ENCODE results near the gene RPL38.

RPL38 gene

DNA sequence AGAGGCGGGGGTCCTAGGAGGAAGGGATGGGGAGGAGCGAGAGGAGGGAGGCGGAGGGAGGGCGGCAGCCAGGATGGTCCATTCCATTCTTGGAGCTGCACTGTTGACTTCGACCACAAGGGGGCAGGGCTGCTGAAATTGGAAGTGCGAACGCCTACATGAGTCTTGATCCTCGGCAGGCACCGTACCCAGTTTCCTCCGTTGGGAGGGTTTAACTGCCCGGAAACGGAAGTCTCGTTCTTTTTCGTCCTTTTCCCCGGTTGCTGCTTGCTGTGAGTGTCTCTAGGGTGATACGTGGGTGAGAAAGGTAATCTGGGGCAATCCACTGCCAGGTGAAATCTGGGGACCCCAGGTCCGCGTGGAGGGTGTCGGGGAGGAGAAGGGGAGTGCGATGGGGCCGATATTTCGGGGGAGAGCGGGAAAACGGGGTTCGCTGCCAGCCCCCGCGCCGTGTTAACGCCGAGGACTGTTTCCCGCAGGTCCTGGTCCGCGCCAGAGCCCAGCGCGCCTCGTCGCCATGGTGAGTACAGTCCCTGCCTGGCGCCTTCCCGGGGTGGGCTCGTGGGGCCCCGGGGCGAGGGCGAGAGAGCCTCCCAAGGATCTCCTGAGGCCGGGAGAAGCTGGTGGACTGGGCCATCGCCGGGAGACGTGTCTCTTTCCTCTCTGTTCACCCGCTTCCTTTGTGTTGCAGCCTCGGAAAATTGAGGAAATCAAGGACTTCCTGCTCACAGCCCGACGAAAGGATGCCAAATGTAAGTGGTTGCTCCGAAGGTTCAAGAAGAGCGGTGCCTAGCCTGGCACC, at the start of gene RPL38:
Gene RPL38 (plus strand): TSS at position 240 of the 802 bp plus-strand sequence. CDS start 278 bp downstream, at position 518.
- peak; percentile 99 to 100 for DNase-seq

DNA sequence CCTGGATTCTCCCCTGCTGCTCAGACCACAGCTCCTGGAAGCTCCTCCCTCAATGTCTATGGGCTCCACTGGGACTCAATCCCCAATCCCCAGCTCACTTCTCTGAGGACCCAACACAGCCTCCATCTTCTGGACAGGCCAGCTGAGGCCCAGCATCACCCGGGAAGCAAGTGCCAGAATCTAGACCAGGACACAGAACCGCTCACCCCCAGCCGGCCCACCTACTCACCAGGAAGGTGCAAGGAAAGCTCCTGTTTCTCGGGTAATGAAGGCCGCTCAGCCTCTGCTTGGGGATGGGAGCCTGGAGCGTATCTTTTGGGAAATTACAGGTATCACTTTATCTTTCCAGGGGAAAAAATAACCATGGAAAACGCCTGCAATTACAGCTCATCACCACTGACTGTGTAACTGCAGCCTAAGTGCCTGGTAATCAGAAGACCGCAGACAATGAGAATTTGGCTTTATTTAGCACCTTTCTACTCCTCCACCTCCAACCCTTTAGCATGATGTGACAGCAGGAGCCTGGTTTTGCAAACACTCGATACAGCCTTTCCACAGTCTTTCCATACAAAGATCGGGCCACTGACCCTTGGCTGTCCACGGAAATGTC, 49.6 kb upstream of the RPL38 start:
- no peak for DNase-seq

DNA sequence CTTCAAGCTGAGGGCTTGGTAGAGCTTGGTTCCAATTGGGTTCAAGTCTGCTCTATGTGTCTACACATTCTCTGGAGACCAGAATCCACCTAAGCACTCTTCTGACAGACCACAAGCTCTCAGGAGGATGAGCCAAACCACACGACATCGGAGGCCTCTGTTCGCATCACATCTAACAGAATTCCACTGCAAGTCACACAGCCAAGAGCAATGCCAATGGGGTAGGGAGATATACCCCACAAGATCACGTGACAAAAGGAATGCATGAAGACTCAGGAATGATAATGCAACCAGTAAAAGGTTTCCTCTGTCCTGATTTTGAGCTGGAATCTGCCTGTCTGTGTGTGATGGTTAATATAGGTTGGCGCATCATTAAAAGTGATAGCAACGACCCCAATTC, 46.6 kb upstream of the RPL38 start:
- no peak for DNase-seq

DNA sequence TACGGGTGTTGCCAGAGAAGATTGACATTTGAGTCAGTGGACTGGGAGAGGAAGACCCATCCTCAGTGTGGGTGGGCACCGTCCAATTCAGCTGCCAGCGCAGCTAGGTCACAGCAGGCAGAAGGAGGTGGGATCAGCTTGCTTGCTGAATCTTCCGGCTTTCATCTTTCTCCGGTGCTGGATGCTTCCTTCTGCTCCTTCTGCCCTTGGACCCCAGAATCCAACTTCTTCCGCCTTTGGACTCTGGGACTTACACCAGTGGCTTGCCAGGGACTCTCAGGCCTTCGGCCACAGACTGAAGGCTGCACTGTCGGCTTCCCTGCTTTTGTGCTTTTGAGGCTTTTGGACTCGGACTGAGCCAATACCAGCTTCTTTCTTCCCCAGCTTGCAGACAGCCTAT, 46.1 kb upstream of the RPL38 start:
- DNase-seq, result no peak

DNA sequence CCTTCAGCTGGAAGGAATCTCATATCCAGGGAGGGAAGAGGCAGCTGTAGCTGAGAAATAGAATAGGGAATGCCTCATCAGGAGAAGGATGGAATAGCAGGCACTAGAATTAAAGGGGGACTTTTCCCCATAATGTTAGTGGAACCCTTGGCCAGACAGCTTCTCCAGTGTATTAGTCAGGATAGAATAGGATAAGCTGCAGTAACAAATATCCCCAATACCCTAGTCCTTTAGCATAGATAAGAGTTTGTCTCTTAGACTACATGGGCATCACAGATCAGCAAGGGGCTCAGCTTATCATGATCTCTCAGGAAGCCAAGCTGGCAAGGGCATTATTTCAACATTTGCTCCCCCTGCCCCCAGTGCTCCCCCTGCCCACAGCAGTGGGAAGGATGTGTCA, 44.7 kb upstream of the RPL38 start:
- no peak for DNase-seq

DNA sequence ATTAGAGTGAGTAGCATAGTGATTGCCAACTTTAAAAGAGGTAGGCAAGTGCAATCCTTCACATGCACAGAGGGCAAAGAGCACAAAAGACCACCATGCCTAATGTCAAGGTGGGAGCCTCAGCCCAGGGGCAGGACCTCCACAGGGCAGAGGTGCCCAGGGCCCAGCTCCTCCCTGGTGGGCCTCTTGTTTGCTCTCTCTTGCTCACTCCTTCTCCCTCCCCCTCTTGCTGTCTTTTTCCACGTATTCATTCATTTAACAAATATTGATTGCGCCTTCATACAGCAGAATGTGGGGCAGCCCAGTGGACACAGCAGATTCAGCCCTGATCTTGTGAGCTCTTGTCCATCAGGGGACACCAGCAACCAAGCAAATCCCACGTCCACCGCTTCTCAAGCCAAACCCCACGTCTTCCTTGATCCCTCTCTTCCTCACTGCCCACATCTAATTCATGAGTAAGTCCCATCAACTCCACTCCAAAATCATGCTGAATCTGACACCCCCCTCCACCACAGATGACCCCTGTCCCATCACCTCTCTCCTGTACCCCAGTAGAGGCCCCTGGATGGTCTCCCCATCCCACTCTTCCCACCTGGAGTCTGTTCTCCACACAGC, 44.1 kb upstream of the RPL38 start:
- no peak for DNase-seq

DNA sequence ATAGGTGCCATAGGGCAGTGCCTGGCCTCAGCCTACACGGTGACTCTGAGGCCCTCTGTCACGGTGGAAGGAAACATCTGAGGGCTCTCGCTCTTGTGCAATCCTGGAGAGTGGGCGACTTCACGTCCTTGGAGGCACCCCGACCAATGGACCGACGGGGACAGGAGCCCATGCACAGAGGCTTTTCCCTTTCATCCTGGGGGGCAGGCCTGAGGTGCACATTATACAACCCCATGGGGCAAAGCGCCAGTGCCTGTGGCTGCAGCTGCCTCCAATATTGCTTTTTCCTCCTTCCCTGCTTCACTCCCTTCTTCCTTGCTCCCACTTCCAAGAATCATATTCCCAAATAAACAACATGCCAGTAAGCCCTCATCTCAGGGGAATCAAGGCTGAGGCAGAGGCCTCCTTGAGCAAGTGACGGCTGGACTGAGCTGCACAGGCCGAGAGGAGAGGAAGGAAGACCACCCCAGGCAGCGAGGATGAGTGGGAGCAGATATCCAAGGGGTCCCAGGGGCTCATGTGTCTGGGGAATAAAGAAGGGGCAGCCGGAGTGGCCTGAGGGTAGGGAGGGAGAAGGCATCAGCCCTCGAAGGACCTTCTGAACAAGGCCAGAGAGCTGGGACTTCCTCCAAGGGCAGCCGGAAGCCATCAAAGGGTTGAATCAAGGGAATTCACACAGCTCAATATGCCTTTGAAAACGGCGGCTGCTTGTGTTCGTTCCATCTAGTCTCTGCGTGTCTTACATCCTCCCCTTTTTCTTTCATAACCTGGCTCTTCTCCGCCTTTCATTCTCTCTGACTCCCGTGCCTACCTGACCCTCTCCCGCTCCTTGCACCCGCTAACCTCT, 42.6 kb upstream of the RPL38 start:
- DNase-seq, result no peak

DNA sequence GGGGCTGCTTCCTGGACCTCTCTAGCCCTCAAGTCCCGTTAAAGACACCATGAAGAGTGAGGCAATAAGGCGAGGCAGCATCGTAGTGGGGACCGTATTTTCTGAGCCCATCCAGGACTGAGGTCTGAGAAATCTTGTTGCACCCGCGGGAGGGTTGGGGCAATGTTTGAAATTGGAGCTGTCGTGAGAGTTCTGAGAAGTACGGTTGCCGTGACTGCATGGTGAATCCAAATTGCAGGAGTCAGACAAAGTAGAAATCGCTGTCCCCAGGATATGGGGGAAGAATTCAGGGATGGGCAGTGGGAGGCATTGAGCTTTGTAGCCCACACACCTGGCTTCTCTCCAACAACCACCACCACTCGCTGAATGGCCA, 42.0 kb upstream of the RPL38 start:
- DNase-seq, result no peak

DNA sequence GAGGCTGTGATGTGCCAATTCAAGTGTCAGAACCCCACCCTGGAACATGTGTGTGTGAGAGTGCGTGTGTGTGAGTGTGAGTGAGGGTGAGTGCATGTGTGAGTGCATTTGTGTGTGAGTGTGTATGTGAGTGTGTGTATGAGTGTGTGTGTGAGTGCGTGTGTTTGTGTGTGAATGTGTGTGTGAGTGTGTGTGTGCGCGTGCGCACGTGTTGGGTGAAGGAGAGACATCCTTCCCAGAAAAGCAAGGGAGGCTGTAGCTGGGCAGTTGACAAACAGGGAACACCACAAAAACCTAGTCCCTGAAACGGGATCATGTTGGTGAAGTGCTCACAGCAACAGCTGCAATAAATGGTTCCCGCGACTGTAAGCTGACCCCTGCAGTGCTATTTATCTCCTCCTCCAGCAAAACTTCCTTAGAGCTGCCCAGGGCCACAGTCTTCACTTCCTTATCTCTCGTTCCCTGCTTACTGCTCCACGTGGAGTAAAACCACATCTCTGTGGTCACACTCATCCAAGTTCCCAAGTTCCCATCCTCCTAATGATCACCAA, 40.1 kb upstream of the RPL38 start:
- DNase-seq, result peak in 1 of 2 experiments; percentile 7

DNA sequence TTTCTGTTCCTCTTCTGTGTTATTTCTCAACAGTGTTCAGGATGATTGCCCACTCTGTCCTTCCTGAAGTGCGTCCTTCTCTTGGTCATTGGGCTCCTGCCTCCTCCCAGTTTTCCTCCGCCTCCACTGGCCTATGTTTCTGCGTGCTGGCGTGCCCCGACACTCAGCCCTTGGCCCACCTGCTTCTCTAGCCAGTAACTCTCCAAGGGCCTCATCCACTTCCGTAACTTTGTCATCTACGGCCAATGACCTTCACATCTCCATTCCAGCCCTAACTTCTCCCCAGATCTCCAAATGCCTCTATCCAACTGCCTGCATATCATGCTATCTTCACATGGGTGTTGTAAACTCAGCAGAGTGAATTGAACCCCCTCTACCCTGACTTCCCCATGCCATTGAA, 39.6 kb upstream of the RPL38 start:
- DNase-seq, result no peak

DNA sequence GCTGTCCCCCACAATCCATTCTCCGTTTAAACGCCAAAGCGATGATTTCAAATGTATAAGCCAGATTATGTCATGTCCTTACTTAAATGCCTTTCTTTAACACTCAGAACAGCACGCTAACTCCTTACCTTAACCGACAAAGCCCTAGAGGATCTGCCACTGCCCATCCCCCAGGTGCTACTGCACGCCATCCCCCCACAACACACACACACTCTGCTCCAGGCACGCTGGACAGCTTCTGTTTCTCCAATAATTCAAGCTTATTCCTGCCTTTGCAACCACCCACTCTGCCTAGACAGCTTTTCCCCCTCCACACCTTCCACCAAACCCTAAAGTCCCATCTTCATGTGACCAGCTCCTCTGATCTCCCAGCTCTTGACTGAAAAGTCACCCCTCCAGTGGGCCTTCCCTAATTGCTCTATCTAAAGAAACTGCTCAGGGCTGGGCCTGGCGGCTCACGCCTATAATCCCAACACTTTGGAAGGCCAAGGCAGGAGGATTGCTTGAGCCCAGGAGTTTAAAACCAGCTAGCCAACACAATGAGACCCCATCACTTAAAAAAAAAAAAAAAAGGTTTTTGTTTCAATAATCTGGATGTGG, 38.9 kb upstream of the RPL38 start:
- no peak for DNase-seq

DNA sequence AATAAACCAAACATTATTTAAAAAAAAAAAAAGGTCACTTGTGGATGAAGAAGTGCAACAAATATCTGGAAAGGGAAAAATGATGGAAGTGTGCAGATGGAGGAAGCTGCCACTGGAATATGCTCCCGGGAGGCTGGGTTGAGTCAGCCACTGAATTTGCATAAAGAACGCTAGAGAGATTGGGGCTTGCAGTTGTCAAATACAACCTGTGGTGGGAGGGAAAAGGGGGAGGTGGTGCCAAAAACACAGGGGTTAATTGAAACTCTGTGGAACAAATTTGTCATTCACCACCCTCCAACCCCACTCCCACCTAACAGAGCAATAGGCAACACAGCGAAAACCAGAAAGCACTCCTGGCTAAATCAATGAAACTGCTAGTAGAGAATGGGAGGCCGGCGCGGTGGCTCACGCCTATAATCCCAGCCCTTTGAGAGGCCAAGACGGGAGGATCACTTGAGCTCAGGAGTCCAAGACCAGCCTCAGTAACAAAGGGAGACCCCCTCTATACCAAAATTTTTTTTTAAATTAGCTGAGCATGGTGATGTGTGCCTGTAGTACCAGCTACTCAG, 37.6 kb upstream of the RPL38 start:
- no peak for DNase-seq

DNA sequence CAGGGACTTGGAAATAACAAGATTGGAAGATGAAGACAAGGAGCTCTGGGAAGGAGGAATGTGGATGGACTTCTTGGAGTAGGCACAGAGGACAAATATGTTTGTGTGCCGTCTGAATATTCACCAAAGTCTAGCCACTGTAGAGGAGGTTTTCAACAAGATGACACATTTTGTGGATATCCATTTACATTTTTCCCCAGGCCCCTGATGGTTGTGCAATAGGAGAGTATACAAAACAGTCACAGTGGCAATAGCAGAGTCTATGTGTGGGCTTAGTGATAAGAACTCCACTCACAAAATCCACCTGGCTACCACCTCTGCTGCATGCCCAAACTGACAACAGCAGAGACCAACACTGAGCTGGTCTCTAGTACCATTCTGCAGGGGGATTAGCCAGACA, 32.6 kb upstream of the RPL38 start:
- no peak for DNase-seq

DNA sequence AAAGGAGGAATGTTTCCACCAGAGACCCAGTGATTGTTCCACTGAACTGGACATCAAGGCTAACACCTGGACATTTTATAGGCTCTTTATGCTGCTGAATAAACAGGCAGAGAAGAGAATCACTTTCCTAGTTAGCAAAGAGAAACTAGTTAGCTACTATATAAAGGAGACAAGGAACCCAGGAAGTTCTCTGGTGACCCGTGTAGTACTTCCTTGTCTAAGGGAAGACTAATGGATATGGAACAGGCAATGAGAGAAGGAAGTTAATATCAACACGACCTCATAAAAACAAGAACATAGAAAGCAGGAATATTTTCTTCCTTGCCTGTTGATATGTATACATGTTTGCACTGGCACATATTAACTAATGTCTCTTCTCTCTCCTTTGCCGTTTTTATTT, 30.8 kb upstream of the RPL38 start:
- no peak for DNase-seq

DNA sequence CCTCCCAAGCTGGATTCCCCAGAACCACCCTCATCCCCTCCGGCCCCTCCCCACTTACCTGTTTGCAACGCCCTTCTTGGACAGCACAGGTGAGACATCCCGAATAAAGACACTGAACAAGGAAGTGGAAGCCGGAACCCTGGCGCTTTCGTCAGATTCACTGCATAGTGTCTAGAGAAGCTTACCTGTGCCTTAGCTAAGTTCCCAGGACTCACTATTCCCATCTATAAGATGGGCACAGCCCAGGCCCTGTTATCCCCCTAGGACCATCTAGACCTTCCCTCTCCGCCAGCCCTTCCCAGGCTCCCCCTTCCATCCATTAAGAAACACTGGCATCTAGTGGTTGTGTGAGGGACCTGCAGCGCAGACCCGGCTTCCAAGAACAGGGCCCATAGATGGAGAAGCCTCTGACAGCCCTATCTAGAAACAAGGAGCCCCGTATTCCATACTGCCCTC, 26.9 kb upstream of the RPL38 start:
- peak; percentile 81 to 90 for DNase-seq

DNA sequence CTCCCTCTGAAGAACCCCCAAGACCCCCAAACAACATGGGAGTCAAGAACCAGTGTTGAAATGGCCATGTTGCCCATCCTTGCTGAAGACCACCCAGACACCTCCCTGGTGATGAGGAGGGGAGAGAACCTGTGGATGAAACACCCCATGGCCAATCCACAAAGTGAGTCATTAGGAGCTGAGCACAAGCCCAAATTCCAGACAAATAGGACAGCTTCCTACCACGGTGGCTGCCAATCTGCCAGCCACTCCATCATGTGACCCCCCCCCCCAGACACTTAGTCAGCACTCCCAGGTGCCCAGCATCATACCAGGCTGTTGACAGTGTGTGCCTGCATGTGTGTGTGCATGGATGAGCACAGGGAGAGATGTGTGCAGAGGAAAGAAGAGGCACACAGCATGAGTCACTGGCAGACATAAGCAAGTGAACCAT, 26.4 kb upstream of the RPL38 start:
- DNase-seq, result no peak

DNA sequence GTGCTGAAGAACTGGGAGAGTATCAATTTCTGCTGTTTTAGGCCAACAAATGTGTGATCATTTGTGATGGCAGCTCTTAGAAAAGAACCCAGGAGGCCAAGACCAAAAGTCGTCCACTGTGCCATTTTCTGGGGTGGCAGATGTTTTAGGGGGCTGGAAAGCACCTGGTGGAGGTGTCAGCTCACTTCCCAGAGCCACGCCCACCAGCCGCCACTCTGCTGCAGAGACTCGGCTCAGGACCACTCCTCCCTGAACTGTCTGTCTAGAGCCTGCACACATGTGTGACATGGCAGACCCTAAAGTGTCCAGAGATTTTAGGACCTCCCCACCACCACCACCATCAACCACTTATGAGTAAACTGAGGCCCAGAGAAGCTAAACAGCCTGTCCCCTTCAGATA, 23.9 kb upstream of the RPL38 start:
- no peak for DNase-seq

DNA sequence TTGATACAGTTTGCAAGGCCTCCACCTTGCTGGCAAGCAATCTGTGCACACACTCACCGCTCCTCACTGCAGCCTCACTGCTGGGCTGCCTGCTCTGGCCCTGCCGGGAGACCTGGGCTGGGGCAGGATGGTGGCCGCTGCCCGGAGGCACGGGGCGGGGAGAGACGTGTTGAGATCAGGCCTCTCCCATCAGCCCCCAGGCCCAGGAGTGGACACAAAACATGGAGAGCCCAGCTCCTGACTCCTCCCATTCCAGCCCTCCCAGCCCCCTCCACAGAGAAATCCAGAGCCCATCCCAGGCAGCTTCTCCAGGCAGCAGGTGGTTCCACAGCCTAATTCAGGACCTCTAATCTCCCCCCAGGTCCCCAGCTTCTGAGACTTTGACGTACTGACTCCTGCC, 23.1 kb upstream of the RPL38 start:
- no peak for DNase-seq

DNA sequence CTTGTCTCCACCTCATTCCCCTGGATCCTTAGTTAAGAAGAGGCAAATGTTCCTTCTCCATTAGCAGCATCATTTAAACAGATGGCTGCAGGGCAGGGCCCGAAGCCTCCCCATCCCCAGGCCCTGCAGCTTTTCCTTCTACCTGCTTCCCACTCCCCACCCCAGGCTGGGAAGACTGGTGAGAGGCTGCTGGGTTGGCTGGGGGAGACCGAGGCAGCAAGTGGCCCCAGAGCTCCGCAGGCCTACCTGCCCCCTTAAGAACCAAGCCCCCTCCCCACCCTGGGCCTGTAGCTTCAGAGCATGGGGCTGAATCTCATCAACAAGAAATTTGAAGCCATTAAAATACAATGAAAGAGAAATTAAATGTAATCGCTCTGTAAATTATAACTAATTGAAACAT, 22.1 kb upstream of the RPL38 start:
- no peak for DNase-seq

DNA sequence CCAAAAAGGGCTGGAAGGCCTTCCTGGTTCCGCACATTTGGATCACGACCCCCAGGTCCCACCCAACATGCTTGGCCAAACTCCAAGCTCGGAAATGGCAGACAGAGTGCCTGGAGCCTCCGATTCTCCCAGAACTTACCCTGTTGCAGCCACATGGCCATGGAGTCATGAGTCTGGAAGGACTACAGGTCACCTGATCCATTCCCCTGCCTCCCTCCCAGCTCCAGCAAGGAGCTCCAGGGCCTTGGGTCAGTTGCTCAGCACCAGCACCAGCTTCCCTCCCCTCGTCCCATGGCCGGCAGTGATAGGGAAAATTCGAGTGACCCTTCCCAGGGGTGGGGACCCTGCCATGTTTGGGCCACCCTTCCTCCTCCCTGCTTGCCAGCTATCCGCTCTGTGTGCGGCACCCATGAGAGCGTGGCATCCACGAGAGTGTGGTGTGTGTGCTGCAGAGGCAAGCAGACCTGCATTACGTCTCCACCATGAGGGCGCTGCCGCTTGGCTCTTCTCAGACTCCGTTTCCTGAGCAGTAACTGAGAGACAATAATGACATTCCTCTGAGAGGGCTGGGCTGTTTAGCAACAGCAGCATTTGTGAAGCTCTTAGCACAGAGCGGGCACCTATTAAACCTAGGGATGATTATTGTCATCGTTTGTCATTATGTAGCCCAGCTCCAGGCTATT, 21.3 kb upstream of the RPL38 start:
- no peak for DNase-seq

DNA sequence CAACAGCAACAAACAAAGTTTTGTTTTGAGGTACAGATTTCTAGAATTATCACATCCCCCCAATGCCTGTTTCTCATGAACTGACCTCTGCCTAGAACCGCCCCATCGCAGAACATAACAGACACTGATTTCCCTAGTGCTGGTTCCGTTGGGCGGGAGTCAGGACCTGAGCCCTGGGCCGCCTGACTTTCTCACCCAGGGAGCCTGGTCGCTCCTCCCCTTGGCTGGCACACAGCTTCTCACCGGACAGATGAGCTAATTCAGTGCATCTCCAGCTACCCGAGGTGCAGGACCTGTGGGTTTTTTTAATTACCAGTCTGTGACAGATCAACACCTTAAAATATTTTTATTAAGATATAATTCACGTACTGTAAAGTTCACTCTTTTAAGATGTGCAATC, 20.1 kb upstream of the RPL38 start:
- no peak for DNase-seq
